HG02623 (cell line): ENCODE data around the gene PIWIL1.

Experiments used
- ATAC-seq: cut with Tn5 transposase; IDR thresholded peaks from one replicate; pipeline ENCODE4 v1.9.1; 2021; ENCODE audit warnings: moderate library complexity; ENCODE audit not compliant: unreplicated experiment

The PIWIL1 gene

GRCh38 chr12:130337488-130338303 lies at the start of gene PIWIL1:
Gene PIWIL1 (plus strand): TSS chr12:130337887. CDS start chr12:130342592, 4,705 bp downstream.
- ATAC-seq: no peak

DNA sequence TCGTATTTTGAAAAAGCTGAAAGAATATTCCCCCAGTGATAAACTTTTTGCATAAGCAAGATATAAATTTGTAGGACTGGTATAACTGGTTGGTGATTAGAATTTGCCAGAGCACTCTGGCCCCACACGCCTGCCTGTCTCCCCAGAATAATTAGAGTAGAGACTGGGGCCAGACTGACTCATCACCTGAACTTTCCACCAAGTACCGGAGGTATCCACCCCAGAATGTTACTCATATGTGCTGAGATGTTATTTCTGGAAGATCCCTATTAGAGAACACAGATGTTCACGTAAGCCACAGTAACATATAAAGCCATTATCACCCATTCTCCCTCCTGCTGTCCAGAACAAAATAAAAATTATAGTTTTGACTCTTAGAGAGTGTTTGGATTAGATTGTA lies 49.5 kb upstream of the PIWIL1 start:
- ATAC-seq: no peak

- no peak for ATAC-seq
Measured at GRCh38 chr12:130288691-130289090, 49.0 kb upstream of the PIWIL1 start.

DNA sequence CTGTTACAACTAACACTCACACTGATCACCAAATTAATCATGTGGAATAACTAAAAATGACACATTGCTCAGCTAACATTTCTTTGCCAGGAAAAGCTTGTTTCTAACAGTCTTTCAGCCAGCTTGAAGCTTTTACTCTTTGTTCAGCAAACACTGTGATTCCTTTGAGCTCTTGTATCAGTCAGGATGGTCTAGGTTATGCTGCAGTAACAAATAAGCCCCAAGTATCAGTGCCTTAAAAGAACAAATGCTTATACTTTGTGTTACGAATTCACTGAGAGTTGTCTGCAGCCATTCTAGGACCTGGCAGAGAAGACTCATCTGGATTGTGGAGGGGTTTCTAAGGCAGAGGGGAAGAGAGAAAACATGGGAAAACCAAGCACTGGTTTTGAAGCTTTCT lies 47.6 kb upstream of the PIWIL1 start:
- ATAC-seq: no peak

DNA sequence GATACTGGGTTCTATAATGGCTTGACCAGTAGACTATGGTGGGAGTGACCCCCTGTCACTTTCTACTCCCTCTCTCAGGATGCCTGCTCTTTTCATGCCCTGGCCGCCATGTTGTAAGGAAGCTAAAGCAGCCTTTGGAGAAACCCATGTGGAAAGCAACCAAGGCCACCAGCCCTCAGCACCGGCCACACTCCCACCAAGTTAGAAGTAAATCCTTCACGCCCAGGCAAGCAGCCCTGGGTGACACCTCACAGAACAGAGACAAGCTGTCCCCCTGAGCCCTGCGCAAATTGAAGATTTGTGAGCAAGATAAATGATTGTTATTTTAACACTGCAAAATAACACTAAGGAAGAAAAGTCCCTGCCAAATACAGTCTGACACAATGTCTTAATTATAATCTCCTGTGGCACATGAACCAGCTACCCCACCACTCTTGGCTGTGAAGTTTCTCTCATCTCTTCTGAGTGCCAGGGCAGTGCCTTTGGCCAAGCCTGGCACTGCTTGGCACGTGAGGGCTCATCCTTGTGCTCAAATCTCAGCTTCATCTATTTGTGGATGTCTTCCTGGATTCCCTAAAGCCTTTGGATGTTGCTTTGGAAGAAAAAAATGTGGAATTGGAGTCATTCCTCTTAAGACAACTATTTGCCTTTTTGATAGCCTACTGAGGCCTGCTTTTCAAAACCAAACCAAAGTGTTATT lies 39.2 kb upstream of the PIWIL1 start:
- ATAC-seq: no peak

DNA sequence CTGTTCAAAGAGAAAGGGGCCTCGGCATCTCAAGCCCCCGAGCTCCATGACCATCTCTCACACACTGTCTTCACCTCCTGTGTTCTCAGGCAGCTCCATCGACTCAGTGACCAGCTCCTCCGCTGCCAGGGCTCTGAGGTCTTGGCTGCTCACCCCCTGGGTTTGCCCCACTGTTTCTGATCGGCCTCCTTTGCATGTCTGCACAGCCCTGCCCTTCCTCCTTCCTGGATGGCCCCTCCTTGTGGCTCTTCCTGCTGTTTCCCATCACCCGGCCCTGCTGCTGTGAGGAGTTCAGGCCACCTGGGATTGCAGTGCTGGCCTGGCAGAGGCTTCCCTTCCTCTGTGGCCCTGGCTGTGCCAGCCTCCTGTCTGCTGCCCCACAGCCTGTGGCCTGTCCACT lies 38.1 kb upstream of the PIWIL1 start:
- ATAC-seq: no peak

DNA sequence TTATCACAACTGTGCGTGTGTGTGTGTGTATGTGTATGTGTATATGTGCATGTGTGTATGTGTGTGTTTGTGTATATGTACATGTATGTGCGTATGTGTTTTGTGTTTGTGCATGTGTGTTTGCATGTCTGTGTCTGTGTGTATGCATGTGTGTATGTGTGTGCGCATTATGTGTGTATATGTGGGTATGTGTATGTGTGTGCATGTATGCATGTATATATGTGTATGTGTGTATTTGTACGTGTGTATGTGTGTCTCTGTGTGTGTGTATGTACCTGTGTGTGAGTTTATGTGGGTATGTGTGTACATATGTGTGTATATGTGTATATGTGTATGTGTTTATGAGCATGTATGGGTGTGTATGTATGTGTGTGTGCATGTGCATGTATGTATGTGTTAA lies 37.6 kb upstream of the PIWIL1 start:
- no peak for ATAC-seq

GRCh38 chr12:130300737-130301535 lies 36.8 kb upstream of the PIWIL1 start:
- ATAC-seq: no peak

DNA sequence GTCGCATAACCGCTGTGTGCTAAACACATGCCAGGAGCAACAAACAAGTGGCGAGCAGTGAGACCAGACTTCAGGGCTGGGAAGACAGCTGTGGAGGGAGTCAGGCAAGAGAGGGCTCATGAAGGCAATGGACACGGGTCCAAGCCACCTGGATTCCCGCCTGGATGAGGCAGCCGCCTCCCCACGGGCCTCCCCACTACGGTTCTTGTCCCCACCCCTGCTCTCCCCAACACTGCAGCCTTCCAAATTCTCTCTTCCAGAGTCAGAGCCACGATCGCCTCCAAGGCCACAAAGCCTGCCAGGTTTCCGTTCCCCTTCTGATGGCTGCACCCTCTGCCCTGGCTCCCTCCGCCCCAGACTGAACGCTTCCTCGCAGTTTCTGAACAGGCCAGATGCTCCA lies 36.1 kb upstream of the PIWIL1 start:
- no peak for ATAC-seq

- ATAC-seq: no peak
Measured at GRCh38 chr12:130303781-130304180, 33.9 kb upstream of the PIWIL1 start.

DNA sequence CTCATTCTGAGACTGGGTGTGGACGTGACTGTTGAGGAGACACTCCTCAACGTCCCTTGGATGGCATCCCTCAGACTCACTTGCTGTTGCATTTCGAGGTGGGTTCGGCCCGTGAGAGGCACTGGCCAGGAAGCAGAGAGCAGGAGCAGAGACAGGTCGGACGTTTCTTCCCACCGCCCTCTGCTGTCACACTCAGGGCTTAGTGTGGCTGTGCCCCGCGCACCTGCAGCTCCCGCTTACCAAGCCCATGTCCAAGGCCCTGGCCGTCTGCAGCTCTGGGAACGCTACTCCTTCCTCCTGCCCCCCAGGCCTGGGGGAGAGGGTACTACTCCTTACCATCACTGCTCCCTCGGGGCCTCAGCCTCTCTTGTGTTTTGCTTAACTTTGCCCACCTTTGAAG lies 29.8 kb upstream of the PIWIL1 start:
- ATAC-seq: no peak

GRCh38 chr12:130308393-130308792 lies 29.3 kb upstream of the PIWIL1 start:
- ATAC-seq: no peak

DNA sequence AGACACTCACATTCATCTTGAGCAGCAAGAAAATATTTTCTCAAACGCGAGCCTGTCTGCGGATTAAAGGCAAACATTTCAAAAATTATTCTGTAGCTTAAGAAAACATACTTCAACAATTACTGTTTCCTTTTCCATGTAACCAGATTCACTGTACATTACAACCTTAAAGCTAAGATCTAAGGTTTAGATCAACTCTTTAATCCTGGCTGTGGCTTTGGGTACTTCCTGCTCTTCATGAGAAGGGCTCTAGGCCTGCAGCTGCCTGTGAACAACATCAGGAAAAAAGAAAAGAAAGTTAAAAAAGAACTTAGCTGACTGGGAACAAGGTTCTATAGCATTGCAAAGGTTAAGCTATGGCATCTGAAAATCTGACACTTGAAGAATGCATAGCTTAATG lies 21.4 kb upstream of the PIWIL1 start:
- no peak for ATAC-seq

- no peak for ATAC-seq
Measured at GRCh38 chr12:130320536-130320935, 17.2 kb upstream of the PIWIL1 start.

GRCh38 chr12:130322263-130322662 lies 15.4 kb upstream of the PIWIL1 start:
- ATAC-seq: no peak

DNA sequence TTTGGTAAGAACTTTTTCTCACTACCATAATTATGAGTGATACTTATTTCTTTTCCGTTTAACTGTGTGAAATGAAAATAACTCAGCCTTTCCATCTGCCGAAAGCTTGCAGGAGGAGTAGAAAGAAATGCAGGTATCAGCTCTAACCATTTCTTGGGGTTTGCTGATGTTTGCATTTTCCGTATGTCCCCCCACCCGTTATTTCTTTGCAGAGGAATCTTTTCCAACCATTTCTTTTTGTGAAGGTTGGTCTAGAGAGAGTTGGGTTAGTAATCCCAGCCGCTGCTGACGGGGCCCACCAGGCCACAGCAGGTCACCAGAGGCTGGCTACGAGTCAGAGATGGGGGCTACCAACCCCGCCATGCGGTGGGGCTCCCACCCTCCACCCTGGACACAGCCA lies 7.0 kb upstream of the PIWIL1 start:
- ATAC-seq: no peak

GRCh38 chr12:130331146-130331545 lies 6.5 kb upstream of the PIWIL1 start:
- no peak for ATAC-seq

GRCh38 chr12:130333341-130333740 lies 4.3 kb upstream of the PIWIL1 start:
- no peak for ATAC-seq

GRCh38 chr12:130334399-130334798 lies 3.3 kb upstream of the PIWIL1 start:
- ATAC-seq: no peak

- no peak for ATAC-seq
Measured at GRCh38 chr12:130334937-130335336, 2.8 kb upstream of the PIWIL1 start.

GRCh38 chr12:130335517-130336392 lies 1.9 kb upstream of the PIWIL1 start:
- no peak for ATAC-seq
